Esophagus muscularis mucosa (tissue), 4 donors: Measurements from ENCODE around the gene NTN4. TPM values are rescaled to one million over a fixed set of nuclear protein-coding genes. Genes with fewer than 3 reads are reported as not detected.
A peak's percentile ranks its signal among the peaks of the same experiment; 100 is the strongest.
"Not testable (repeated sequence)": the region's sequence is repeated elsewhere in the genome, so short reads cannot be mapped to it uniquely, and the experiment has no call there.

Source experiments
- DNase-seq: peaks from one replicate; pipeline ENCODE4 v3.0.0-alpha.2; 2017; ENCODE audit errors: extremely low spot score
- H3K27ac ChIP-seq, 4 donors: fragments of 200-600 bp; sonication (generic); replicated peaks in 1 of 4; 1 replicate in 3 of 4; 2 replicates in 1 of 4; pipeline ENCODE4 v1.5.1; 2016 to 2019; ENCODE audit warnings: mild to moderate bottlenecking in 1 of 4
- H3K27me3 ChIP-seq, 4 donors: fragments of 200-600 bp; sonication (generic); one replicate each; pipeline versions ENCODE4 v1.5.1 to v1.6.0; 2016 to 2019
- H3K36me3 ChIP-seq, 4 donors: fragments of 200-600 bp; sonication (generic); one replicate each; pipeline ENCODE4 v1.5.1; 2016 to 2019
- H3K4me1 ChIP-seq, 4 donors: fragments of 200-600 bp; sonication (generic); one replicate each; pipeline ENCODE4 v1.5.1; 2016 to 2019
- H3K4me3 ChIP-seq, 4 donors: fragments of 200-600 bp; sonication (generic); 1 replicate in 2 of 4; 2 replicates in 2 of 4; pipeline ENCODE4 v1.5.1; 2016 to 2019; ENCODE audit warnings: mild to moderate bottlenecking in 4 of 4, moderate library complexity in 1 of 4
- H3K9me3 ChIP-seq, 4 donors: fragments of 200-600 bp; sonication (generic); 1 replicate in 3 of 4; 2 replicates in 1 of 4; pipeline ENCODE4 v1.5.1; 2016 to 2019
- CTCF ChIP-seq, 3 experiments: fragments of 200-600 bp in 2 of 3; fragments of 450-650 bp in 1 of 3; sonication (generic) in 2 of 3; IDR thresholded peaks; one replicate each; pipeline ENCODE4 v1.5.1; 2017 to 2019; ENCODE audit warnings: antibody characterized with exemption in 3 of 3, mild to moderate bottlenecking in 2 of 3, moderate library complexity in 1 of 3
- EP300 ChIP-seq: sonication (generic); formaldehyde crosslinking; IDR thresholded peaks from one replicate; pipeline ENCODE4 v1.6.1; 2017; ENCODE audit warnings: antibody characterized with exemption
- POLR2A ChIP-seq: fragments of 450-650 bp; IDR thresholded peaks from one replicate; pipeline ENCODE4 v1.6.1; 2017; ENCODE audit warnings: antibody characterized with exemption, moderate library complexity, mild to moderate bottlenecking, low read depth
- POLR2AphosphoS5 ChIP-seq, 2 donors: sonication (generic); formaldehyde crosslinking; IDR thresholded peaks; one replicate each; pipeline ENCODE4 v1.6.1; 2017; ENCODE audit warnings: antibody characterized with exemption in 2 of 2
- WGBS: methylation state at CpG from one replicate; pipeline ENCODE4 v1.1.5; 2018; 5-methylcytosine and 5-hydroxymethylcytosine counted together
- intact Hi-C: fragments of 100-400 bp; cut with DNase I; formaldehyde crosslinking; loops from one replicate; pipeline ENCODE4 v1.15.1; 2023
- total RNA-seq, 4 donors: library from RNA; depleted of rRNA; stranded (reverse); fragments of >200 nt; gene quantifications; one replicate each; pipeline versions ENCODE4 v1.1.0 to v1.2.1, GENCODE V29; 2016

NTN4 gene
- total RNA-seq, 4 donors from 2014 or later, result 46.7 to 73.1 (median 52.7) TPM

GRCh38 chr12:95815632-95816212 lies 25.2 kb upstream of the NTN4 start:
- TF ChIP-seq EP300 (no peak), POLR2A (no peak), POLR2AphosphoS5 (IDR thresholded peaks at IDR 0.05) (no peak), CTCF (IDR thresholded peaks at IDR 0.05) (peak; percentile 76 to 84 (median 80))
- H3K9me3 ChIP-seq, result no peaks in the 10 kb centered on the region
- WGBS, result 41% methylated on average over 5 of the region's 5 CpGs
- H3K27ac ChIP-seq, result no peak overlapping the region
- H3K27me3 ChIP-seq, result no peaks in the 10 kb centered on the region
- no peak for DNase-seq
- intact Hi-C loops, result loop anchor here (2.0 kb wide), 2 partner anchors 193 to 233 kb away; no protein-coding TSS in a partner anchor
- no peak overlapping the region for H3K4me3 ChIP-seq
- no peaks in the 10 kb centered on the region for H3K36me3 ChIP-seq
- peaks cover 0 to 4% (median 2%) of the 10 kb centered on the region in 4 donors for H3K4me1 ChIP-seq

GRCh38 chr12:95812155-95812554 lies 21.6 kb upstream of the NTN4 start:
- H3K27me3 ChIP-seq, intact Hi-C loops: not testable (repeated sequence)

GRCh38 chr12:95810411-95810810 lies 19.8 kb upstream of the NTN4 start:
- 48% methylated on average over 2 of the region's 2 CpGs for WGBS
- intact Hi-C loops, result no loop called here
- Histone ChIP-seq H3K36me3 (no peaks in the 10 kb centered on the region), H3K9me3 (no peaks in the 10 kb centered on the region), H3K27ac (no peak overlapping the region), H3K27me3 (no peaks in the 10 kb centered on the region), H3K4me1 (peaks cover 0 to 15% (median 10%) of the 10 kb centered on the region in 4 donors), H3K4me3 (no peak overlapping the region)
- DNase-seq, result no peak
- TF ChIP-seq EP300 (no peak), POLR2AphosphoS5 (IDR thresholded peaks at IDR 0.05) (no peak), CTCF (IDR thresholded peaks at IDR 0.05) (no peak), POLR2A (no peak)

More at GRCh38 chr12:95812155-95812554, 21.6 kb upstream of the NTN4 start:
- H3K4me3 ChIP-seq, DNase-seq, H3K9me3 ChIP-seq, H3K4me1 ChIP-seq, H3K27ac ChIP-seq, H3K36me3 ChIP-seq: not testable (repeated sequence)
- 92% methylated on average over 4 of the region's 4 CpGs for WGBS

GRCh38 chr12:95809000-95809680 lies 18.6 kb upstream of the NTN4 start:
- intact Hi-C loops, result no loop called here
- 89% methylated on average over 7 of the region's 7 CpGs for WGBS
- Histone ChIP-seq H3K27me3 (no peaks in the 10 kb centered on the region), H3K36me3 (no peaks in the 10 kb centered on the region), H3K4me3 (no peak overlapping the region), H3K27ac (no peak overlapping the region), H3K4me1 (peaks cover 0 to 15% (median 10%) of the 10 kb centered on the region in 4 donors), H3K9me3 (no peaks in the 10 kb centered on the region)
- no peak for TF ChIP-seq EP300
- no peak for TF ChIP-seq POLR2AphosphoS5 (IDR thresholded peaks at IDR 0.05)
- no peak for TF ChIP-seq CTCF (IDR thresholded peaks at IDR 0.05)
- no peak for DNase-seq

- intact Hi-C loops, result no loop called here
- TF ChIP-seq POLR2A, result no peak
- no peak for TF ChIP-seq POLR2AphosphoS5 (IDR thresholded peaks at IDR 0.05)
- no peak overlapping the region for H3K27ac ChIP-seq
- 77% methylated on average over 7 of the region's 7 CpGs for WGBS
- H3K27me3 ChIP-seq, result no peaks in the 10 kb centered on the region
- H3K36me3 ChIP-seq, result no peaks in the 10 kb centered on the region
- peaks cover 2 to 18% (median 12%) of the 10 kb centered on the region in 4 donors for H3K4me1 ChIP-seq
- DNase-seq, result no peak
- H3K9me3 ChIP-seq, result no peaks in the 10 kb centered on the region
- H3K4me3 ChIP-seq, result no peak overlapping the region
Observed at GRCh38 chr12:95808146-95808545, 17.6 kb upstream of the NTN4 start.
